ENCODE measurements around the gene GRIA1.

The GRIA1 gene

DNA sequence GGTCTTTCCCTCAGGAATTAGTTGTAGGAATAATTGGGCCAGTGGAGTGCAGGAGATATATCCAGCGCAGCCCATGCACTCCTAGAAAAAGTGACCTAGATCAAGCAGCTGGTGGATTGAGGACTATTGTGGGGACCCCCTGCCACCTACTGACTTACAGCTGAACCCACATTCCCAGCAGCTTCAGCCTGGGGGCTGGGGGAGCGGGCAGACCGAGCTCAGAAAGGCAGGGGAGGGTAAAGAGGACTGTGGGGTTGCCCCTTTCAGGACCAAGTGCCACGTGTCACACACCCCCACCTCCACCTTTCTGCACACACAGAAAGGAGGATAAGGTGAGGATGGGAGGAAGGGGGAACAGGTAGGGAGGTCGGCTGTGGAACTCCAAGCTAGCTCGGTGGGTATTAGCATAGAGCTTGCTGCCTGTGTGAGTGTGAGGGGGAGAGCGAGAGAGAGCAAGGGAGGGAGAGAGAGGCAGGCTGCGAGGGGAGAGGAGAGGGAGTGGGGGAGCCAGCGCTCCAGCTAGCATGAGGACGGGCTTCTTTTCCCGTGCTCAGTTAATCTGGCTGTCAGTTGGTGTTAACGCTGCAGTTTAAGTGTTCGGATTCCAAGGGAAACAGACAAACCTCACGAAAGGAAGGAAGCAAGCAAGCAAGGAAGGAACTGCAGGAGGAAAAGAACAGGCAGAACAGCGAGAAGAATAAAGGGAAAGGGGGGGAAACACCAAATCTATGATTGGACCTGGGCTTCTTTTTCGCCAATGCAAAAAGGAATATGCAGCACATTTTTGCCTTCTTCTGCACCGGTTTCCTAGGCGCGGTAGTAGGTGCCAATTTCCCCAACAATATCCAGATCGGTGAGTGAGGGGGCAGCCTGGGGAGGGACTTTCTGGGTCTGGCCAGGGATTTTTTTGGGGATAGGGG is at the start of gene GRIA1:
Gene GRIA1, plus strand, starts transcription at position 553 of the 920 bp plus-strand sequence.
- H3K4me3 ChIP-seq (ENCODE audit: control insufficient read depth, low read depth, low read length), result peak within 1 kb of the TSS; percentile 30

DNA sequence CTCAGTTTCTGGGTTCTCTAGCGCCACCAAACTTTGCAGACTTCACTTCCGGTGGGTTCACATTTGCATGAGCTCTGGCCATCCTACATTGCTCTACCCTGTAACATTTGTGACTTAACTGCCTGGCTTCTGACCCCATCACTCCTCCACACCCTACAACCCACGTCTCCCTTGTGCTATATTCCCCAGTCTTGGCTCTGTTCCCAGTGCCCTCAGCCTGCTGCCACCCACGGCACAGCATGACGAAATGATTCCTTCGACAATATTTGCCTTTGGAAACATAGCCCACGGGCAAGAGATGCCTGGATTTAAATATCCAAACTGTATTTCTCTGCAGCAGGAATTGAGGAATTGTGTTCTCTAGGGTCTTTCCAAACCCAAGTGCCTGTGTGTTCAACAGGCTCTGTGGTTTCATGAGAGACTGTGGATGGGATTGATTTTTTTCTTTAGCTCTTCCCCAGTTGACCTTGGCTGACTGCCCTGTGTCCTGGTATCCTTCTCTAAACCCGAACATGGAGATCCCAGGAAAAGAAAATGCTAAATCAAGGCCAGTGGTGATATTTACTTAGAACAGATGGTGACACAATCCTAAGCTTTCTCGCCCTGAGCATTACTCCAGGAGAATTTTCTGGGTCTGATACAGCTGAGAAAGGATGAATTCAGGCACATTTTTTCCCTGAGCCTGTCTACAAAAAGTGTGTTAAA is 44.4 kb upstream of the GRIA1 start:
- H3K4me3 ChIP-seq (ENCODE audit: control insufficient read depth, low read depth, low read length), result no peak overlapping the region
- no peak for DNase-seq (ENCODE audit: low read depth)
- TF ChIP-seq CTCF (IDR thresholded peaks at IDR 0.05; ENCODE audit: control insufficient read depth, insufficient read depth, low read depth, low read length, missing control alignments), result no peak

More for the DNA sequence above, at the start of gene GRIA1:
- no peak for DNase-seq (ENCODE audit: low read depth)
- TF ChIP-seq CTCF (IDR thresholded peaks at IDR 0.05; ENCODE audit: control insufficient read depth, insufficient read depth, low read depth, low read length, missing control alignments), result no peak

GRCh38 chr5:153447534-153447933 is 42.9 kb upstream of the GRIA1 start:
- no peak overlapping the region for H3K4me3 ChIP-seq (ENCODE audit: control insufficient read depth, low read depth, low read length)
- no peak for DNase-seq (ENCODE audit: low read depth)
- TF ChIP-seq CTCF (IDR thresholded peaks at IDR 0.05; ENCODE audit: control insufficient read depth, insufficient read depth, low read depth, low read length, missing control alignments), result no peak

GRCh38 chr5:153456354-153456753 is 34.1 kb upstream of the GRIA1 start:
- no peak for TF ChIP-seq CTCF (IDR thresholded peaks at IDR 0.05; ENCODE audit: control insufficient read depth, insufficient read depth, low read depth, low read length, missing control alignments)
- DNase-seq (ENCODE audit: low read depth), result no peak
- H3K4me3 ChIP-seq (ENCODE audit: control insufficient read depth, low read depth, low read length), result no peak overlapping the region

DNA sequence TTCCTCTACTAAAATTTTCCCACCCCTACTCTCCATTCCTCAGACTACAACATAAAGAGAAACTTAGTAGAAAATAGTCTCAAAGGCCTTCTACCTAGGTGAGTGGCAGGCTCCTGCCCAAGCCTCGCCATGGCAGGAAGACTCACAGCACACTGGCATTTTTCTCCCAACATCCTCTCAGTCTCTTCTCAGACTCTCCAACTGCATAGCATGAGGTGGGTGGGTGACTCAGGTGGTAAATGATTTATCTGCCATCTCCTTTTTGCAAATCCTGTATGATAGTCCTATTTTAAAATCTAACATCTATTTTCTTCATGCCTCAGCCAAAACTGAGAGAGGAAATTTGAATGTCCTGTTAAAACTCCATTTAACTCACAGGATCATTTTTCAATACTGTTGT is 33.5 kb upstream of the GRIA1 start:
- no peak for TF ChIP-seq CTCF (IDR thresholded peaks at IDR 0.05; ENCODE audit: control insufficient read depth, insufficient read depth, low read depth, low read length, missing control alignments)
- DNase-seq (ENCODE audit: low read depth), result no peak
- H3K4me3 ChIP-seq (ENCODE audit: control insufficient read depth, low read depth, low read length), result no peak overlapping the region

- no peak for TF ChIP-seq CTCF (IDR thresholded peaks at IDR 0.05; ENCODE audit: control insufficient read depth, insufficient read depth, low read depth, low read length, missing control alignments)
- no peak for DNase-seq (ENCODE audit: low read depth)
- H3K4me3 ChIP-seq (ENCODE audit: control insufficient read depth, low read depth, low read length), result no peak overlapping the region
Observed at GRCh38 chr5:153458268-153458667, 32.2 kb upstream of the GRIA1 start.
